ENCODE results near the gene GUCY2C.

DNA sequence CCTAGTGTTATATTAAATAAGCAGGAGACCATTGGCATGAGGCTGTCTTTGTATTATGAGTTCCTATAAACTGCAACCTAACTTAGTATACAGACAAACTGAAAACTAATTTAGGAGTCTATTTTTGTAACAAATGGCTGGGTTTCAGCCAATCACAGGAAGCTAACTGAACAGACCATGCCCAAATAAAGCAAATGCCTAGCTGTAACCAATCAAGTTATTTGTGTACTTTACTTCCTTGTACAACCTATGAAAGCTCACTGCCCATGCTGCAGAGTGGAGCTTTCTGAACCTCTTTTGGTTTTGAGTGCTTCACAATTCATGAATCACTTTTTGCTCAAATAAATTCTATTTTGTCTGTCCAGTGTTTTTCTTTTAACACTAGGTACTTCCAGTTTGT is 41.6 kb downstream of the GUCY2C start:
- TF ChIP-seq ZNF274 (IDR thresholded peaks at IDR 0.05; ENCODE audit: insufficient read depth, insufficient read length): no peak
- TF ChIP-seq NRF1 (conservative IDR thresholded peaks at IDR 0.05; ENCODE audit: low read depth, low read length): no peak
- no peak for TF ChIP-seq CHD2 (IDR thresholded peaks at IDR 0.05; ENCODE audit: borderline replicate concordance, low read depth, low read length)
- TF ChIP-seq SMC3 (IDR thresholded peaks at IDR 0.05; ENCODE audit: borderline replicate concordance, low read length): no peak
- TF ChIP-seq CEBPB (IDR thresholded peaks at IDR 0.05; ENCODE audit: borderline replicate concordance in 1 of 2, low read depth in 2 of 2, low read length in 2 of 2): no peak
- no peak for TF ChIP-seq NR2C1 (IDR thresholded peaks at IDR 0.05)
- TF ChIP-seq, protein P1, sequence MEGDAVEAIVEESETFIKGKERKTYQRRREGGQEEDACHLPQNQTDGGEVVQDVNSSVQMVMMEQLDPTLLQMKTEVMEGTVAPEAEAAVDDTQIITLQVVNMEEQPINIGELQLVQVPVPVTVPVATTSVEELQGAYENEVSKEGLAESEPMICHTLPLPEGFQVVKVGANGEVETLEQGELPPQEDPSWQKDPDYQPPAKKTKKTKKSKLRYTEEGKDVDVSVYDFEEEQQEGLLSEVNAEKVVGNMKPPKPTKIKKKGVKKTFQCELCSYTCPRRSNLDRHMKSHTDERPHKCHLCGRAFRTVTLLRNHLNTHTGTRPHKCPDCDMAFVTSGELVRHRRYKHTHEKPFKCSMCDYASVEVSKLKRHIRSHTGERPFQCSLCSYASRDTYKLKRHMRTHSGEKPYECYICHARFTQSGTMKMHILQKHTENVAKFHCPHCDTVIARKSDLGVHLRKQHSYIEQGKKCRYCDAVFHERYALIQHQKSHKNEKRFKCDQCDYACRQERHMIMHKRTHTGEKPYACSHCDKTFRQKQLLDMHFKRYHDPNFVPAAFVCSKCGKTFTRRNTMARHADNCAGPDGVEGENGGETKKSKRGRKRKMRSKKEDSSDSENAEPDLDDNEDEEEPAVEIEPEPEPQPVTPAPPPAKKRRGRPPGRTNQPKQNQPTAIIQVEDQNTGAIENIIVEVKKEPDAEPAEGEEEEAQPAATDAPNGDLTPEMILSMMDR (IDR thresholded peaks at IDR 0.05 in 2 of 3, conservative IDR thresholded peaks at IDR 0.05 in 1 of 3; ENCODE audit: control insufficient read depth in 2 of 3, extremely low read depth in 1 of 3, insufficient read depth in 1 of 3, low read depth in 3 of 3, low read length in 3 of 3): no peak
- no peak for TF ChIP-seq ZZZ3 (IDR thresholded peaks at IDR 0.05; ENCODE audit: control insufficient read depth, insufficient read length, low read depth)
- TF ChIP-seq POLR2A (IDR thresholded peaks at IDR 0.05; ENCODE audit: low read depth, low read length): no peak

Data from GM12878 (cell line).